Neutrophil (primary cell): ENCODE results near the gene JAKMIP1.

Experiments
- H3K27ac ChIP-seq: fragments of 200-600 bp; sonication (generic); 2 replicates; pipeline ENCODE4 v1.5.1; 2016; ENCODE audit warnings: mild to moderate bottlenecking, moderate library complexity
- H3K27me3 ChIP-seq: fragments of 200-600 bp; sonication (generic); 2 replicates; pipeline ENCODE4 v1.6.0; 2016; ENCODE audit warnings: mild to moderate bottlenecking
- H3K36me3 ChIP-seq: fragments of 200-600 bp; sonication (generic); 2 replicates; pipeline ENCODE4 v1.5.1; 2017
- H3K4me1 ChIP-seq, 2 experiments: fragments of 200-600 bp in 1 of 2; sonication (generic) in 1 of 2; 1 replicate in 1 of 2; 2 replicates in 1 of 2; pipeline versions ENCODE4 v1.5.1 to v1.6.1; 2013 to 2016; ENCODE audit warnings: low read depth in 1 of 2, low read length in 1 of 2, mild to moderate bottlenecking in 1 of 2, moderate library complexity in 1 of 2; ENCODE audit not compliant: control insufficient read depth in 1 of 2, insufficient read depth in 1 of 2
- H3K4me3 ChIP-seq, 2 experiments: fragments of 200-600 bp in 1 of 2; sonication (generic) in 1 of 2; 1 replicate in 1 of 2; 2 replicates in 1 of 2; pipeline ENCODE4 v1.5.1; 2013 to 2016; ENCODE audit warnings: low read depth in 1 of 2, low read length in 1 of 2, mild to moderate bottlenecking in 1 of 2, moderate library complexity in 1 of 2
- H3K9me3 ChIP-seq: fragments of 200-600 bp; sonication (generic); 2 replicates; pipeline ENCODE4 v1.5.1; 2016
- TF ChIP-seq, protein P1 (sequence below): fragments of 200-600 bp; sonication (generic); IDR thresholded peaks from 2 replicates; pipeline ENCODE4 v1.5.1; 2016; ENCODE audit warnings: antibody characterized with exemption

The JAKMIP1 gene

DNA sequence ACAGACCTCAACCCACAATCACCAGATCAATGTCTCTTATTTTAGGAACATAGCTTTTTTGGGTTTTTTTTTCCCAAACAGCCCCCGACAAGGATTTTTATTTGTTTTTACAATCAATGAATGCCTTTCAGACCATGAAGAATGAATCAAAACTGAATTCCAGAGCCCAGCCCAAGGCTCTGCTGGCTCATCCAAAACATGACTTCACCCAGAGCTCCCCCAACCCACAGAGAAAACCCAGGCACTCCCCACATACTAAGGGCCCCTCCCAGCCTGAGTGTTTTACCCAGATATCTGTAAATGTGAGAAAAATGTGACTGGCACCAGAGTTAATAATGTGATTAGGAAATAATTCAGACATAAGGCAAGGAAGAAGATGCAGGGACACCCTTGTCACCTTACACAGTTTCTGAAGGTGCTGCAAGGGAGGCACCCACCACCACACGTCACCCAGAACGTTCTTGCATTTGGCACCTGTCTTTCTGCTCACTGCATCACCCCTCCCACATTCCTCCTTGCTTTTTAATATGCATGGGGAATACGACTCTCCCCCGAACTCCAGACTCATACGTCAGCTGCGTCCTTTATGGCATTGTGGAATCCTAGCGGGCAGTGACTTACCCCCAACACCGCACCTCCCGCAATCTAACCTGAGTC lies 134.3 kb downstream of the JAKMIP1 start:
- Histone ChIP-seq H3K4me3 (no peak overlapping the region), H3K9me3 (no peaks in the 10 kb centered on the region), H3K36me3 (no peaks in the 10 kb centered on the region), H3K27me3 (peaks cover 22% of the 10 kb centered on the region), H3K4me1 (no peaks in the 10 kb centered on the region), H3K27ac (no peak overlapping the region)
- TF ChIP-seq, protein P1, sequence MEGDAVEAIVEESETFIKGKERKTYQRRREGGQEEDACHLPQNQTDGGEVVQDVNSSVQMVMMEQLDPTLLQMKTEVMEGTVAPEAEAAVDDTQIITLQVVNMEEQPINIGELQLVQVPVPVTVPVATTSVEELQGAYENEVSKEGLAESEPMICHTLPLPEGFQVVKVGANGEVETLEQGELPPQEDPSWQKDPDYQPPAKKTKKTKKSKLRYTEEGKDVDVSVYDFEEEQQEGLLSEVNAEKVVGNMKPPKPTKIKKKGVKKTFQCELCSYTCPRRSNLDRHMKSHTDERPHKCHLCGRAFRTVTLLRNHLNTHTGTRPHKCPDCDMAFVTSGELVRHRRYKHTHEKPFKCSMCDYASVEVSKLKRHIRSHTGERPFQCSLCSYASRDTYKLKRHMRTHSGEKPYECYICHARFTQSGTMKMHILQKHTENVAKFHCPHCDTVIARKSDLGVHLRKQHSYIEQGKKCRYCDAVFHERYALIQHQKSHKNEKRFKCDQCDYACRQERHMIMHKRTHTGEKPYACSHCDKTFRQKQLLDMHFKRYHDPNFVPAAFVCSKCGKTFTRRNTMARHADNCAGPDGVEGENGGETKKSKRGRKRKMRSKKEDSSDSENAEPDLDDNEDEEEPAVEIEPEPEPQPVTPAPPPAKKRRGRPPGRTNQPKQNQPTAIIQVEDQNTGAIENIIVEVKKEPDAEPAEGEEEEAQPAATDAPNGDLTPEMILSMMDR, result no peak

DNA sequence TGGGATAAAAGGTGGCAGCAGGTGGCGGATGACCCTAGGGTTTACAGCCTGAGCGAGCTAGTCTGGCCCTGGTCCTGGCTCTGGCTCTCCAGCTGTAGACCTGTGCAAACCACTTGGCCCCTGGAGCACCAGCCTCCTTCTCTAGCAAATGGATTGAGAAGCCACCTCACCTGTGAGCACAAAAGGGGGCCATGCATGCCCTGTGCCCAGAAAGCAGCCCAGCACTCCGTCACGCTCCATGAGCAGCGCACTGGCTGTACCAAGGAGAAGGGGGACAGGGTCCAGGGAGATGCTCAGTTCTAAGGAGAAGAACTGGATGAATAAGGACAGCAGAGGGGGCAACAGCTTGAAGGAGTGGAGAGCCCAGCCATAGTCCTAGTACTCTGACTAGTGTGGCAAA lies 135.2 kb downstream of the JAKMIP1 start:
- Histone ChIP-seq H3K4me1 (no peaks in the 10 kb centered on the region), H3K9me3 (no peaks in the 10 kb centered on the region), H3K27ac (no peak overlapping the region), H3K36me3 (no peaks in the 10 kb centered on the region), H3K4me3 (no peak overlapping the region), H3K27me3 (peaks cover 14% of the 10 kb centered on the region)
- TF ChIP-seq, protein P1, result no peak

GRCh38 chr4:6064383-6064782 lies 136.0 kb downstream of the JAKMIP1 start:
- Histone ChIP-seq H3K9me3 (peaks cover 7% of the 10 kb centered on the region), H3K4me3 (no peak overlapping the region), H3K27me3 (peaks cover 8% of the 10 kb centered on the region), H3K4me1 (no peaks in the 10 kb centered on the region), H3K36me3 (no peaks in the 10 kb centered on the region), H3K27ac (no peak overlapping the region)
- TF ChIP-seq, protein P1, result no peak

DNA sequence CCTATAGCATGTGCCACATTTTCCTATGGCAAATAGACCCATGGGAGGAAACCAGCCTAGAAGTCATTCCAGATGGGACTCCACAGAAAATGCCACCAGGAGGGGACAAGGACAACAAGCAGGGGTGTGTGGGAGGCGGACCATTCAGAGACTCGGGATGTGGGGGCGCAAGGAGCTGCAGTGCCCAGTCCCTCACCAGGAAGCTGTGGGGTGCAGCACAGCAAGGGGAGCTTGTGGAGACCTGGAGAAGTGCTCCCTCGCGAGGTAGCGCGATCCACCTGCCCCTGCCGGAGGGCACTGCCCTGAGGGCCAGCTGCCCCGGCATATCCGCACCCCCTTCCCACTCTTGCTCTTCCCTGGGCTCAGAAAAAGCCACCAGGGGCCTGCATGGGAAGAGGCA lies 136.7 kb downstream of the JAKMIP1 start:
- no peaks in the 10 kb centered on the region for H3K36me3 ChIP-seq
- H3K27ac ChIP-seq, result no peak overlapping the region
- no peak overlapping the region for H3K4me3 ChIP-seq
- peaks cover 12% of the 10 kb centered on the region for H3K9me3 ChIP-seq
- TF ChIP-seq, protein P1, result no peak
- no peaks in the 10 kb centered on the region for H3K4me1 ChIP-seq
- H3K27me3 ChIP-seq, result peaks cover 3% of the 10 kb centered on the region

- Histone ChIP-seq H3K27ac (no peak overlapping the region), H3K4me1 (no peaks in the 10 kb centered on the region), H3K9me3 (peaks cover 27% of the 10 kb centered on the region), H3K4me3 (no peak overlapping the region), H3K36me3 (no peaks in the 10 kb centered on the region), H3K27me3 (no peaks in the 10 kb centered on the region)
- TF ChIP-seq, protein P1, result no peak
Observed at GRCh38 chr4:6062133-6062532, 138.2 kb downstream of the JAKMIP1 start.
